HG02884 (cell line): Measurements from ENCODE around the gene HCRTR2.
"Not testable (repeated sequence)": the region's sequence is repeated elsewhere in the genome, so short reads cannot be mapped to it uniquely, and the experiment has no call there.

Experiments
- ATAC-seq: cut with Tn5 transposase; IDR thresholded peaks from one replicate; pipeline ENCODE4 v1.9.1; 2021; ENCODE audit warnings: mild to moderate bottlenecking, moderate library complexity; ENCODE audit not compliant: unreplicated experiment

The HCRTR2 gene

GRCh38 chr6:55212156-55212555, 37.8 kb downstream of the HCRTR2 start:
- ATAC-seq, result no peak

- ATAC-seq, result no peak
Observed at GRCh38 chr6:55220961-55221360, 46.6 kb downstream of the HCRTR2 start.

DNA sequence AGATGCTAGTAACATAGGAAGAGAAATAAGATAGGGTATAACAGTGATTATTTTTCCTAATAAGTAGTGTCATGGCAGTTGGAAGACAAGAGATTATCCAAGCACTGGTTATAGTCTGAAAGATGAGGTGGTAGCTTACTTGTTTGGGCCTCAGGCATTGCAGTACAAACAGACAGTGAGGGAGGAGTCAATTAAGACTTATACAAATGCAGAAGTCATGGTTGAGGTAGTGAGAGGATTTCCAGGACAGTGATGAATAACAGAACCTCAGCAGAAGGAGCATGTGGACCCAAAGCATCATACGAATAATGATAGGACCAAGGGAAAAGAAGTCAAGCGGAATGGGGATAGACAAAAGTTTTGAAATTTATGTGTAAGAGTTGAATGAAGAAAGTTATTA, 53.5 kb downstream of the HCRTR2 start:
- ATAC-seq, result no peak

GRCh38 chr6:55239099-55239498, 64.8 kb downstream of the HCRTR2 start:
- ATAC-seq, result no peak

GRCh38 chr6:55240975-55241605, 66.8 kb downstream of the HCRTR2 start:
- ATAC-seq, result not testable (repeated sequence)

DNA sequence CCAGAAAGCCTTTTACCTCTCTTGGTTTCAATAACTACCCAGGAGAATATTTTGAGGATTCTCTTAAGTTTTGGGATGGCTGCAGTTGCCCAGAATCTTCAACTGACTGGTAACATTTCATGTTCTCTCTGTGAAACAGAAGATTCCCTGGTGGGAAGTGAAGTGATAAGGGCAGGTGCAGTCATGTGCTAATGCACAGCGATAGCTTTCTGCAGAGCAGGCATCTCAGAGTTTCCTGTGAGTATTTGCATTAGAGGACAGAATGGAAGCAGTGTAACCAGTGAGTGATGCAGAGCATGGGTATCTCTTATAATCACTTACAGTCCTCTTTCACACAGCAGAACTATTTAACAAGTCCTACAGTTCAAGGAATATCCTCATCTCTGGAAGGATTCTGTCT, 76.1 kb downstream of the HCRTR2 start:
- no peak for ATAC-seq

DNA sequence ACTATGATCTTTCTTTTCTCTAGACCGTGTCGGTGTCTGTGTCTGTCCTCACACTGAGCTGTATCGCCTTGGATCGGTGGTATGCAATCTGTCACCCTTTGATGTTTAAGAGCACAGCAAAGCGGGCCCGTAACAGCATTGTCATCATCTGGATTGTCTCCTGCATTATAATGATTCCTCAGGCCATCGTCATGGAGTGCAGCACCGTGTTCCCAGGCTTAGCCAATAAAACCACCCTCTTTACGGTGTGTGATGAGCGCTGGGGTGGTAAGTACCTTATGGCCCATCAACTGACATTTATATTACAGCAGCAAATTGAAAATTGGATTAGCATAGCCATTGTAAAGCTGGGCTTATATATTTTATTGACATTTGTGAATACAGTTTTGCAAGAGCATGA, 80.8 kb downstream of the HCRTR2 start:
- ATAC-seq, result no peak

GRCh38 chr6:55260181-55260580, 85.9 kb downstream of the HCRTR2 start:
- no peak for ATAC-seq

DNA sequence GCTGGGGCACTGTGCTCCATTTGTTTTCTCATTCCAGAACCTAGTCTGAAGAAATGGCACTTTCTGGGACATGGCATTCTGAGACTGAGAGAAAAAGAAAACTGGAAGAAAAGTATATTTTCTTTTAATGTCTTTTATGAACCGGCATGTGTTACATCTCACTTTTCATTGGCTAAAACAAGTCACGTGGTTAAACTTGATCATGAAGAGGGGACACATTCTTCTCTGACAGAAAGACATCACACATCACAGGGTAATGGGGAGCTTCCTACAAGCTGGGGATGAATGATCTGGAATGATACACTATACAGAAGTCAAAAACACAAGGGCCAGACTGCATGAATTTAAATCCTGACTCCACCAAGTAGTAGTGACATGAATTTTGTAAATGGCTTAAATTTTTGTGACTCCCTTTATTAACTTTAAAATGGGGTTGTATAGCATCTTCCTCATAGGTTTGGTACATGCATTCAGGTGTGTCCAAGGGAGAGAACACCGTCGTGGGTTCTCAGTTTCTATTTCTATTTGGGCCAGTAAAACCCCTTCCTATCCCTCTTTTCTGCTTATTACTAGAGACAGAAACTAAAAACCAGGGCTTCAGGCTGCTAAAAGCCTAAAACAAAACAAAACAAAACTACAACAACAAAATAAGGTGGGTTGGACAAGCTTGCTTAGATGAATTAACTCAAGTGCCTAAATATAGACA, 91.2 kb downstream of the HCRTR2 start:
- ATAC-seq, result no peak

DNA sequence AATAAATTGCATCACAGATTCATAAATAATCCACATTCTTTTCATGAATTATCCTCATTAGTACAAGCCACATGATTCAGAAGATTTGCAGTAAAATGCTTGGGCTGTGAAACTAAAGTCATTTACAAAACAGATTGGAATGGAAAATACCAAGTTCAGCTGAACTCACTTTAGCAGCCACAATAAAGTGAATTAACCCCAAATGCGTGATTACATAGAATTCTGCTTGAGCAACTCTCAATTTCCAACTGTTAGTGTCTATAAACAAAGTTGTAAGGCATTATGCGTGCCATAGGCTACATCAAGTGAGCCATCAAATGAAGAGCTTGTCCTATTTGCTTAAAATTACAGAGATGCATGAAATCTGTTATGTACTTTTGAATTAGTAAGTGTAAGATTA, 92.6 kb downstream of the HCRTR2 start:
- no peak for ATAC-seq

DNA sequence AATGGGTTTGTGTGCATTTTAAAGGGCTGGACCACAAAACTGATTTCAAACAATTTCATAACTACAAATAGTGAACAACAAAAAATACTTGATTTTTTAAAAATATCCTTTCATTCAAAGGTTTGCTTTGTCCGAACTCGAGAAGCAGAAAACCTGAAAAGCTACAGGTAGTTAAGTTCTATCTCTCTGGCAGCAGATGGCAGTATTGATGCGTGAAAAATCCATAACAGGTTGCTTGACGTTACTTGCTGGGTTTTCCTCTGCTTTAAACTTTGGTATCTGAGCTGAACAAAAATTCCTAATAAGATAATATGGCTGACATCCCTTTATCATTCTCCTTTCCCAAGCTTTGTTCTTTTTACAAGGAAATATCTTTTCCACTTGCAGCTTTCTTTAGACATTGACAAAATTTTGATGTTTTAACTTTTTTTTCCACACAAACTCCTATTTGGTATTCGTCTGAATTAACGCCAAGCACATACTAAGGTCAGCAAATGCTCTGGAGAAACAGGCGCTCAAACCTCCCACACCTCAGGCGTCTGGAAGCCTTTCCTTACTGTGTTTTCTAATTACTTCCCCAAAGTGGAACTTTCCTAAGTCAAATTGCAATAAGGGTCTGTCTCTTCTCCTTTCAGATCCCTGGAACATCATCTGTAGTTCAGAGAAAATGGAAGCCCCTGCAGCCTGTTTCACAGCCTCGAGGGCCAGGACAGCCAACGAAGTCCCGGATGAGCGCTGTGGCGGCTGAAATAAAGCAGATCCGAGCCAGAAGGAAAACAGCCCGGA, 102.6 kb downstream of the HCRTR2 start:
- peak; percentile 52 for ATAC-seq

DNA sequence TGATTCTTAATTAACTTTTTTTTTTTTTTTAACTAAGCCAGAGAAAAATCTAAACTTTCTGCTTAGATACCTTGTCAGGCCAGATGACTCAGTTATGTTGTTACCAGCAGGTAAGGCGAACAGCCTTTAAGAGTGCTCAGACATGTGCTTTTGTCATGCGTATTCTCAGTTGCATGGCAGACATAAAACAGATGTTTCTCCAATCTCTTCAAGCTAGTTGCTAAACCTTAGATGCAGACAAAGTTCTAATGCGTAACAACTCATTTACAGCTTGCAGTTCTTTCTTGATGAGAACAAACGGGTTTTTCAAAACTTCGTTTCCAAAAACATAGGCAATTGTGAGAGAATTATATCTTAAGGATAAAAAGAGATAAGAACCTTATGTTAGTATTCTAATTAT, 103.3 kb downstream of the HCRTR2 start:
- ATAC-seq, result no peak

DNA sequence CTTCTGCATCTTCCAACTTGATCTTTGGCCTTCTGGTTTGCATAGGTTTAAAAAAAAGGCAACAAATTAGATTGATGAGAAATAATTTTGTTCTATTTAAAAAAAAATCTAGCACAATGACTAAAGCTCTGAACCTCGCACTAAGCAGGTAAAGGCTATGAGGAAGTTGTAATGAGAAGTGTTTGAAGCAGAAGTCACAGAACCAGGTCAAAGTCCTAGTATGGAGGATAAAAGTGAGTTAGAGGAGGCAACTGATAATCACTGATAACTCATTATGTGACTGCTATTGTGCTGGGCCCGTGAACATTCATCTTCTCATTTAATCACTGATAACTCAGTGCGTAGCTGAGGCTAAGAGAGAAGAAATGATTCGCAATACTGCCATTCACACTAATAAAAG, 106.9 kb downstream of the HCRTR2 start:
- no peak for ATAC-seq

GRCh38 chr6:55282115-55282514, 107.8 kb downstream of the HCRTR2 start:
- ATAC-seq, result no peak

- no peak for ATAC-seq
Observed at GRCh38 chr6:55286824-55287223, 112.5 kb downstream of the HCRTR2 start.

DNA sequence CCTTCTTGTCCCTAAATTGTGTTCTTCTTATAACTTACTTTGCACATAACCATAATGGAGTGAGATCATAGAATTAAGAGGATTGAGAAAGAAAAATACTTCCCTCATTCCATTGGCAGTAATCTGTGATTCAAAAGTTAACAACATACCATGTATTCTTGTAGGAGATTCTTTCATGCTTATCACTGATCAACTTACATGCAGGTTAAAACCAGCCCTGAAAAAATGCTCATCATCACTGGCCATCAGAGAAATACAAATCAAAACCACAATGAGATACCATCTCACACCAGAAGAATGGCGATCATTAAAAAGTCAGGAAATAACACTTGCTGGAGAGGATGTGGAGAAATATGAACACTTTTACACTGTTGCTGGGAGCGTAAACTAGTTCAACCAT, 116.4 kb downstream of the HCRTR2 start:
- no peak for ATAC-seq

DNA sequence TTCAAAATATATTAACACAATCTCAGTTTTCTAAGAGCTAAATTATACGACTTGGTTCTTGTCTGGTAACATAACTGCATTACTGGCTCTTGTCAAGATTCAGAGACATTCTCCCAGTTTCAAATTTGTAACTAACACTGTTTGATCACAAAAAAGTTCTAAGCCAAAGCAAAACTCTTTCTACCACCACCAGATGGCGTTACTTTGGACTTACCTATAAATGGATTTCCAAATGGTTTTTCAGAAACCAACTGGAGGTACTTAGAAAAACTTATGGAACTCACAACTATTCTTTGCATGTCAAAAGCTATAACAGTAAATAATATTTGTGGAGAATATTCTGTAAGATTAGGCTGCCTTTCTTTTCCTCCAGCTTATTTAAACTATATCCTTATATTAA, 118.8 kb downstream of the HCRTR2 start:
- no peak for ATAC-seq

DNA sequence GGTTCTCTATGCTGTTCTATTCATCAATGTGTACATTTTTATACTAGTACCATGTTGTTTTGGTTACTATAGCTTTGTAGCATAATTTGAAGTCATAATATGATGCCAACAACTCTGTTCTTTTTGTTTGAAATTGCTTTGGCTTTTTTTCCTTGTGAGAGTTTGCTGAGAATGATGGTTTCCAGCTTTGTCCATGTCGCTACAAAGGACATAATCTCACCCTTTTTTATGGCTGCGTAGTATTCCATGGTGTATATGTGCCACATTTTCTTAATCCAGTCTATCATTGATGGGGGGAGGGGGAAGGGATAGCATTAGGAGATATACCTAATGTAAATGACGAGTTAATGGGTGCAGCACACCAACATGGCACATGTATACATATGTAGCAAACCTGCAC, 122.9 kb downstream of the HCRTR2 start:
- ATAC-seq, result not testable (repeated sequence)

DNA sequence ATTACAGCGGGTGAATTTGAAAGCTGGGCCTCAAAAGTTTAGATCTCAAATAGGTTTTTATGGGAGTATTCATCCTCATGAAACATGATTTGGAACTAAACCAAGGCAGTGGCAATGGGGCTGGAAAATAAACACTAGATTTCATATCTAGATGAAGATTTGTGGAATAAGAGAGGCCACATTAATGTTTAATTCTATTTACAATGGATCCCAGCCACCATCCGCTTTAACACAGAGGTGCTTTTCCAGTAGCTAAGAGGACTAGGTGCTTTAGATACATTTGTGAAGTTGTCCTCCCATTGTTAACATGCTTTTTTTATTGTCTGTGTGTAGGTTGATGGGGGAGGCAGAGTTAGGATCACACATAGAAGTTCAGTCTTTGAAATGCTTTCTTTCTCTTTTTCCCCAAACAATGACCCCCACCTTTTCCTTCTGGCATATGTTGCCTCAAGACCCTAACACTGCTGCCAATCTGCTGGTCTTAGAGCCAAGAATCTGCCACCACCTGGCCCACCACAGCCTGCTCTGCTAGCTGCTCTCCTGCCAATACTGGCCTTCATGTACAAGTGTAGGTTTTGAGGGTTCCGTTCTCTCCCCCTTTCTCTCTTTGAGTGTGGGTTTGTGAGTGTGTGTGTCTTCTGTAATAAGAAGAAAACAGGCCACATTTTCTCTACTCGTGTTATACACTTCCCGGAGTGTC, 125.1 kb downstream of the HCRTR2 start:
- no peak for ATAC-seq

- no peak for ATAC-seq
Observed at GRCh38 chr6:55304747-55305146, 130.4 kb downstream of the HCRTR2 start.

DNA sequence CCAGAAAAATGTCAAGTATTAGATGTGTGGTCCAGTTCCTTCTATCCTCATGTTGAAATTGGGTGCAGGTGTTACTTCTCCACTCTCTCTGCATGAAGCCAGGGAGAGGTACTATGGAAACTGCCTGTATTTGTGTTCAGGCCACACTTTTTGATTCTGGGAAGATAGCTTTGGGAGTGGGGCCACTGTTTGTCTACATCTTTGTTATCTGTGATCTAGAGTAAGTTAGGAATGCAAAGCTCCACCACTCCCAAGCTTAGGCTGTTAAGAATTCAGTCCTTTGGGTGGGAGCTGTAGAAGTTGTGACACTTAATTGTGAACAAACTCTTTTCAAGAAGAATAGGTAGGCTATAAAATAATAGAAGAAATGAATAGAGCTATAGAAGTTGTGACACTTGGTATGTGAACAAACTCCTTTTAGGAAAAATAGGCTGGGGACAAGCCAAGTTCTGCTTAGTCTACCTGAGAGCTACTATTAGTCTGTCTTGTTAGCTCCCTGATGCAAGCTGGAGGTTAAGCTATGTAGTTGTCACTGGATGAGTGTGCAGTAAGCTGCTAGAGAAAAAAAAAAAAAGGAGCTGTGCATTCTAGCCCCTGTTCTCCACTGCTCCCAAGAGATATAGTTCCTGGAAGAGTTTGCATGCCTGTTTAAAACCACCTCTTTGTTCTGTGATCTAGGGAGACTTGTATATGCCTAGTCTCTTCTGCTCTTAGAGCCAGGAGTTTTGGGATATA, 145.8 kb downstream of the HCRTR2 start:
- ATAC-seq, result no peak
